Activated effector memory CD4-positive, alpha-beta T cell treated with Interleukin-2 at 50 U/mL for 16 hours (primary cell): ENCODE measurements around the gene TBC1D4.

ENCODE experiments used
- DNase-seq: peaks from one replicate; pipeline ENCODE4 v3.0.0-alpha.2; 2020

TBC1D4 gene, protein sequence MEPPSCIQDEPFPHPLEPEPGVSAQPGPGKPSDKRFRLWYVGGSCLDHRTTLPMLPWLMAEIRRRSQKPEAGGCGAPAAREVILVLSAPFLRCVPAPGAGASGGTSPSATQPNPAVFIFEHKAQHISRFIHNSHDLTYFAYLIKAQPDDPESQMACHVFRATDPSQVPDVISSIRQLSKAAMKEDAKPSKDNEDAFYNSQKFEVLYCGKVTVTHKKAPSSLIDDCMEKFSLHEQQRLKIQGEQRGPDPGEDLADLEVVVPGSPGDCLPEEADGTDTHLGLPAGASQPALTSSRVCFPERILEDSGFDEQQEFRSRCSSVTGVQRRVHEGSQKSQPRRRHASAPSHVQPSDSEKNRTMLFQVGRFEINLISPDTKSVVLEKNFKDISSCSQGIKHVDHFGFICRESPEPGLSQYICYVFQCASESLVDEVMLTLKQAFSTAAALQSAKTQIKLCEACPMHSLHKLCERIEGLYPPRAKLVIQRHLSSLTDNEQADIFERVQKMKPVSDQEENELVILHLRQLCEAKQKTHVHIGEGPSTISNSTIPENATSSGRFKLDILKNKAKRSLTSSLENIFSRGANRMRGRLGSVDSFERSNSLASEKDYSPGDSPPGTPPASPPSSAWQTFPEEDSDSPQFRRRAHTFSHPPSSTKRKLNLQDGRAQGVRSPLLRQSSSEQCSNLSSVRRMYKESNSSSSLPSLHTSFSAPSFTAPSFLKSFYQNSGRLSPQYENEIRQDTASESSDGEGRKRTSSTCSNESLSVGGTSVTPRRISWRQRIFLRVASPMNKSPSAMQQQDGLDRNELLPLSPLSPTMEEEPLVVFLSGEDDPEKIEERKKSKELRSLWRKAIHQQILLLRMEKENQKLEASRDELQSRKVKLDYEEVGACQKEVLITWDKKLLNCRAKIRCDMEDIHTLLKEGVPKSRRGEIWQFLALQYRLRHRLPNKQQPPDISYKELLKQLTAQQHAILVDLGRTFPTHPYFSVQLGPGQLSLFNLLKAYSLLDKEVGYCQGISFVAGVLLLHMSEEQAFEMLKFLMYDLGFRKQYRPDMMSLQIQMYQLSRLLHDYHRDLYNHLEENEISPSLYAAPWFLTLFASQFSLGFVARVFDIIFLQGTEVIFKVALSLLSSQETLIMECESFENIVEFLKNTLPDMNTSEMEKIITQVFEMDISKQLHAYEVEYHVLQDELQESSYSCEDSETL (N-terminal part only)

DNA sequence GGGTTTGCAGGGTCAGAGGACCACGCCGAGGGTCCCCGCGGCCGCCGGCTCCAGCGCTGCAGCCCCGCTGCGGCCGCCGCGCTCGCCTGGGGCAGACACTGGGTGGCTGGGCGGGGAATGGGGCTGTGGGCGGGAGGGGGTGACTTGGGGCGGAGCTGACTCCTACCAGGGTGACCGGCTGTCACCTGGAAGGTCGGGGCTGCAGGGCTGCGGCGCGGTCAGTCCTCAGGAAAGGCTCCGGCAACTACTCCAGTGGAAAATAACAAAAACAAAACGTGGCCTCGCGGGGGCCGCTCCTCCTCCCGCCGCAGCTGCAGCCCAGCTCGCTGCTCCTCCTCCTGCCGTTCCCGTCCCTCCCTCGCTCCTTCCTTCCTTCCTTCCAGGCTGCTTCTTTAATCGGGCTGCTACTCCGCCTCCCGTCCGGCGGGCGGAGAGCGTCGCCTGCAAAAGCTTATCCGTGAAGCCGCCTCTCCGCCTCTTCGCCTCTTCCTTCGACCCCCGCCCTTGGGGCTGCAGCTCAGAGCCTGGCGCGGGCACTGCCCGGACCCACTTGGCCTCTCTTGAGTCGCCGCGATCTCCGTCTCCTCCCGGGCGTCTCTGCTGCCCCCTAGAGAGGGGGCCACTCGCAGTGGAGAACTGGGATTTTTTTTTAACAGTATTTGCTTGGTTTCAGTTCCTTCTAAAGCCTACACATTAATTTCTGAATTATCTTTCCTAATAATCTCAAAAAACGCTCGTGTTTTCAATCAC lies at the start of gene TBC1D4:
TBC1D4 (minus strand) TSS at position 100 of the 750 bp plus-strand sequence. CDS start 402 bp downstream, outside the sequence.
- DNase-seq, result peak; percentile 22

DNA sequence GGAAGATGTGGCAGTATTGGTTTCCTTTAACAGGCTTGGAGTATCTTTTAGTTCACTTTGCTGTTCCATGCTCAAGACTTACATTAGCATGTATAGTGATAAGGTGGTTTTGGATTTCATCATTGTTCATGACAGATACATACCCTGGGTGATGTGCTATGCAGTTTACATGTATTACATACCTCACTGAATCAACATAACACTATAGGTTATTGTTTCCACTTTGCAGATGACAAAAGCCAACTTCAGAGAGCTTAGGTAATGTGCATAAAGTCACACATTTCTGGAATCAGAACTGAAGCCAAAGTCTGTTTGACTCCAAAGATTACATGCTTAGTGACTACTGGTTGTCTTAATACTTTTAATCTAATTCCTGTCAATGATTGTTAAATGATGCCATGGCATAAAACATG lies 48.6 kb upstream of the TBC1D4 start:
- DNase-seq, result no peak

DNA sequence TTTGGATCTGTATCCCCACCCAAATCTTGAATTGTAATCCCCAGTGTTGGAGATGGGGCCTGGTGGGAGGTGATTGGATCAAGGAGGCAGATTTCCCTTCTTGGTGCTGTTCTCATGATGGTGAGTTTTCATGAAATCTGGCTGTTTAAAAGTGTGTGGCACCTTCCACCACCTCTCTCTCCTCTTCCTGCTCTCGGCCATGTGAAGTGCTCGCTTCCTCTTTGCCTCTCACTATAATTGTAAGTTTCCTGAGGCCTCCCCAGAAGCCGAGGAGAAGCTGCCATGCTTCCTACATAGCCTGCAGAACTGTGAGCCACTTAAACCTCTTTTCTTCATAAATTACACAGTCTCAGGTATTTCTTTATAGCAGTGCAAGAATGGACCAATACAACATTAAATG lies 40.0 kb upstream of the TBC1D4 start:
- DNase-seq, result no peak

DNA sequence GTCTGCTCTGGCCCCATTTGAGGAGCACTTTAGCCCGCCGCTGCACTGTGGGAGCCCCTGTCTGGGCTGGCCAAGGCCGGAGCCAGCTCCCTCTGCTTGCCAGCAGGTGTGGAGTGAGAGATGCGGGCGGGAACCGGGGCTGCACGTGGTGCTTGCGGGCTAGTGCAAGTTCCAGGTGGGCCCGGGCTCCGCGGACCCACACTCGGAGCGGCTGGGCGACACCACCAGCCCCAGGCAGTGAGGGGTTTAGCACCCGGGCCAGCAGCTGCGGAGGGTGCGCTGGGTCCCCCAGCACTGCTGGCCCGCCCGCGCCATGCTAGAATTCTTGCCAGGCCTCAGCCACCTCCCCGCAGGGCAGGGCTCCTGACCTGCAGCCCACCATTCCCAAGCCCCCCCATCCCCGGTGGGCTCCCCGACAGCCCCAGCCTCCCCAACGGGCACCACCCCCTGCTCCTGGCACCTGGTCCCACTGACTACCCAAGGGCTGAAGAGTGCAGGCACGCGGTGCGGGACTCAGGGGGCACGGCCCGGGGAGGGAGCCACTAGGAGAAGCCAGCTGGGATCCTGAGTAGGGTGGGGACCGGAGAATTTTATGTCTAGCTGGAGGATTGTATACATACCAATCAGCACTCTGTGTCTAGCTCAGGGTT lies 36.6 kb upstream of the TBC1D4 start:
- DNase-seq, result no peak

DNA sequence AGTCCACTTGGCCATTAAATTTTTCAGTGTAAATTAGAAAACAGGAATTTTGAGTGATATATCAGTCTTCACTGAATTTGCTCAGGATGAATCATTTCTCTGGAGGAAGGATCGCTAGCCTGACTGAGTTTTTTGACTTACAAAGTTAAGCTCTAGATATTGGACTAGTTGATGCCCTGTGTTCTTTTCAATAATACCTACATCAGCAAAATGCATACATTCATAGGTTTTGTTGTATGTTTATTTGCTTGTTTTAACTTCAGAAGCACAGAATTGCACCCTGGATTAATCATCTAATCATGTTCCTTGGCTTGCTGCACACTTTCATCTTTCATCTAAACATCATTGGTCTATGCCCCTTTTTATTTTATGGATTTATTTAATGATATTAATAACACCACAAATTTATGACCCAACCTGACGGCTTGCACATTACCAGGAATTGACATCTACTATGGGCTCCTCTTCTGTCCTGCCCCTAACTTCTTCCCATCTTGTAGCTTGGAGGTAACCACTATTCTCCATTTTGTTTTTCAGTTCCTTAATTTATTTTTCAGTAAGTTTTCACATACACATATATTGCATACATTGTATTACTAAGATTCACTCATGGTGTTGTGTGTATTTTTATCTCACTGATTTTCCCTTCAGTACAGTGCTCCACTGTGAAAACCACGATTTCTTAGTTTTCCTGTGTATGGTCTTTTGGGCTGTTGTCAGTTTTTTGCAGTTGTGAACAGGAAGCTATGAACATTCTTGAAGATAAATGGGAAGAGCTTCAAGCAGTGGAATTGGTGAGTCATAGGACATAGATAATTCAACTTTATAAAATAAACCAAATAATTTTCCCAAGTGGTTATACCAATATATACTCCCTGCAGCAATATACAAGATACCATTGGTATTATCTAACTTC lies 32.4 kb upstream of the TBC1D4 start:
- no peak for DNase-seq

DNA sequence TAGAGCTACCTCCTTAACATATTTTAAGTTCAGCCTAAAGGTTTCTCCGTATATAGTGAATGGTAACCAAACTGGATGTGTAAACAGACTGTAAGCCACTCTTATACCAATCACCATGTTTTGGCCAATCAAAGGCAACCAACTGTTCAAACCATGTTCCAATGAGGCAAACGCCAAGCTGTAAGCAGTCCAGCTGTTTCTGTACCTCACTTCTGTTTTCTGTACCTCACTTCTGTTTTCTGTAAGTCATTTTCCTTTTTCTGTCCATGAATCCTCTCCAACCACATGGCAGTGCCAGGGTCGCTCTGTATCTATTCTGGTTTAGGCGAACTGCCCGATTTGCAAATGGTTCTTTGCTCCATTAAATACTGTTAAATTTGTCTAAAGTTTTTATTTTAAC lies 31.3 kb upstream of the TBC1D4 start:
- DNase-seq, result no peak

DNA sequence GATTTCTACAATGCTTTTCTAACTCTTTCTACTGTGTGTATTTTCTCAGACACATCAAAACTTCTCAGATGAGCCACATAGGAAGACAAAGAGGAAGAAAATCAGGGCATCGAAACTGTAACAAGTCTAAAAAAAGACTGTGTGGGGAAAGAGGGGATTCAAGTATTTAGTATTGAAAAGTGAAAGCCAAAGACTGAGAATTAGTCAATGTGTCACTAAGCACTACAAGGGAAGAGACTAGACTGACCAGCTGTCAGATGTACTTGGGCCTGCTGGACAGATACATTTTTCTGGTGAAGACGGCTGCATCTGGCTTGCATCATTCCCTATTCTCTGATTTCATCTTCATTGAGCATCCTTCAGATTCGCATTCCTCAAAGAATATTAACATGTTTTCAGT lies 30.3 kb upstream of the TBC1D4 start:
- no peak for DNase-seq

DNA sequence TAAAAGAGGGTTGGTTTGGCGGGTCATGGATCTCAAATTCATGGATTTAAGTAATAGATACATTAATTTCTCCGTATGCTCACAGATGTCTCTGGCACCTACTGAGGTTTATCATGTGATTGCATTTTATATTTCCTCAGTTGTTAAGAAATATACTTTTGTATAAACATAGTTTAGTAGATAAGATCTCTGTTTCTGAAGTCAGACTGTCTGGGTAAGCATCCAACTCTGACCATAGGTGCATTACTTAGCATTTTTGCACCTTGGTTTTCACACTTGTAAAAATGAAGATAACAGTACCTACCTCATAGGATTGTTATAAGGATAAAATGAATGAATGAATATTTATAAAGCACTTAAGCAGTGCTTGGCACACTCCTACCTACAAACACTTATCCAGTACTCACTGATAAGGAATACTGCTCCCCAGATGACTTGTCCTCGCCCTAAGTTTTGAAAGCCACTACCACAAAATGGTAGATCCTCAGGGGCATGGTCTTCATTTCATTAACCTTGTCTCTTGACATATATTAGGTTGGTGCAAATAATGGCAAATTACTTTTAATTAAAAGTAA lies 29.2 kb upstream of the TBC1D4 start:
- DNase-seq, result no peak

DNA sequence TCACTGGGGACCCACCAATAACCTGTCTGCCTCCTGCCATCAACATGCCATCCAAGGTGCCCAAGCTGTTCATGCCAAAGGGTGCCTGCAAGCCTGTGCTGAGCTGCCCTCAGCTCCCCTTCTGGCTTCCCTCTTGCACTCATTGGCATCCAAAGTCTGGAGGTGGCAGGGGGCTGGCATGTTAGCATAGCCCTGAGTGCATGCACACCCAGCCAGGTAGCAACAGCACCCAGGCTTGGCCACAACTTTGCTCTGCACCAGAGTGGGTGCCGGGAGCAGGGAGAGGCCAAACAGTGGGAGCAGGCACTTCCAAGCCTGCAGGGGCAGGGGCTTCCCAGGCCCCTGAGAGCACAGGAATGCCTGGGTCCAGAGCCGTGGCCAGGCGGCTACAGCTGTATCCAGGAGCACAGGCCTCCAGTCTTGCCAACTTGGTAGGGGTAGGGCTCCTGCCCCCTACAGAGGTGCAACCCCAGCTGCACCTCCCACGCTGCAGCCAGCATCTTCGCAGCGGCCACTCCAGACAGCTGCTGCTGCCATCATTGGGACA lies 26.1 kb upstream of the TBC1D4 start:
- no peak for DNase-seq

DNA sequence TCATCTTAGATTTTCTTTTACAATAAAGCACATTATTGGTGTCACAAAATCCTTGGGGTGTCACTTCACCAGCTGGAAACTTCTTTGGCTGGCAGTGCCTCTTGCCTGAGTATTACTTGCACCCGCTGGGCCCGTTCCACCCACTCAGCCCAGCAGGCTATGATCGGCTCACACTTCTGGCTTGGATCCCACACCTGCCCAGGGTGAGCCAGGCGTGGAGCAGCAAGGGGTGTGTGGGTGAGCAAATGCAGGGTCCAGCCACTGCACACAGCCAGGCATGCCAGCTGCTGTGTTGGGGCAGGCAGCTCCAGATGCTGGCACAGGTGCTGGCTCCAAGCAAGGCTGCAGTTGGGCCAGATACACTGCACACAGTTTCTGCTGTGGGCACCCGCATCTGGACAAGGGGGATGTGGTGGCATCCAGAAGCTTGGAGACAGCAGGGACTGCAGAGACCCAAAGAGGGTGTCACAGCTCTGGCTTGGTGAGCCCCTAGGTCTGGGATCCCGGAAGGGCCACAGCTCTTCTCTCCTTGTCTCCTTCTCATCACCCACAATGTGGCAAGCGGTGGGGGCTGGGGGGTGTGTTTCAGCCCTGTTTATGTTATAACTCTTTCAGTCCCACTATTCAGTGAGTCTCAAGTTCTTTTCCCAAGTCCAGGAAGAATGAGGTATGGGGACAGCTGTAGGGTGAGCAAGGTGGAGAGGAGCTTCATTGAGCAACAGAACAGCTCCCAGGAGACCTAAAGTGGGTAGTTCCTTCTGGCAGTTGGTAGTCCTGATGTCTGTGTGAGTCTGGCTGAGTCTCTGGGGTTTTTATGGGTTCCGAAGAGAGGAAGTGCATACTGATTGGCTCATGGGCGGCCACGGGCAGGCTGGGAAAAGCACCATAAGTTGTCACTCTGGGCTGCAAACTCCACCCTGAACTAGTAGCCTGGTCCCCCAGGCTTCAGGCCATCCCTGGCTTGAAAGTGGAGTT lies 25.3 kb upstream of the TBC1D4 start:
- no peak for DNase-seq

DNA sequence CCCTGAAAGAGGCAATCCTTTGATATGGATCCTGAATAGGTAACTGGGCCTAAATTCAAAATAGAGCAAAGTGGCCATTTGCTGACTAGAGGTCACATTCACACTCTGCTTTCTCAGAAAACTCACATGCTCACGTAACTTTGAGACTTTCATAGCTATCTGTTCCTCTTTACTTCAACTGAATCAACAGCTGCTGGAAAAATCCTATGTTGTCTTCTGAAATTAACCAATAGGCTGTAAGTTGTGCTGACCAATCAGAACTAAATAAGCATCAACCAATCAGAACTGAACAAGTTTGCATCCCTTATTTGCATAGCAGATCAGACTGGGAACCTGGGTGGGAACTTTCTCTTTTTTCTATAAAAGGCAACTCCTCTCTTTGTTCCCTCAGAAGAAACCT lies 24.0 kb upstream of the TBC1D4 start:
- DNase-seq, result no peak

DNA sequence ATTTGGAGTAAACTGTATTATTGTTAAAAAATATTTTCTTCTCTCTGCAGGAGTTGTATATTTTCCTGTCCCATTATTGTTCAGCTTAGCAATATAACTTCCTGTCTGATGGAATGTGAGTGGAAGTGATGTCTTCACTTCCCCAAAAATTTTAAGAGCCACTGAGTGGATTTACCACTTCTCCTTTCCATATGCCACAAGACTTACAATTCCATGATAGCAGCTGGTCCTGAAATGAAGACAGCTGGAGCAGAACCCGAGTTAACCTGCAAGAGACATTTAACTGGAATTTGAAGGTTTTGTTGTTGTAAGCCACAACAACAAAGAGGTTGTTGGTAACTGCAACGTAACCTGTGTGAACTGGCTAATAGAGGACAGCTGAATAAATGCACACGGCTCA lies 23.4 kb upstream of the TBC1D4 start:
- no peak for DNase-seq

DNA sequence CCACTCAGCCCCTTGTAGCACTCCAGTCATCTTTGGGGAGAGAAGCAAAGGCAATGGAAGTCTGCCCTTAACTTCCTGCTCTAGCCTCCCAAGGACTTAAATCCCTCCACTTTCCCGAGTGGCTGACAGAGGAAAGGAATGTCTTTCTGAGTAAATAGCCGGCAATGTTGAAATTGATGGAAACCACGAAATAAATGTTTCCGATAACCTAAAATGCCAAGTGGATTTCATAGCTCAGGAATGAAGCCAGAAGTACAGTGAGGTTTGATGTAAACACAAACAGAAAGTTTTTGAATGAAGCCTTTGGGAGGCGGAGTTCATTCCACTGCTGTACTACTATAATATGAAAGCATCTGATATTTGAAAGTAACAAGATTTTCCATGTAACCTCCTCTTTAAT lies 14.0 kb upstream of the TBC1D4 start:
- no peak for DNase-seq

DNA sequence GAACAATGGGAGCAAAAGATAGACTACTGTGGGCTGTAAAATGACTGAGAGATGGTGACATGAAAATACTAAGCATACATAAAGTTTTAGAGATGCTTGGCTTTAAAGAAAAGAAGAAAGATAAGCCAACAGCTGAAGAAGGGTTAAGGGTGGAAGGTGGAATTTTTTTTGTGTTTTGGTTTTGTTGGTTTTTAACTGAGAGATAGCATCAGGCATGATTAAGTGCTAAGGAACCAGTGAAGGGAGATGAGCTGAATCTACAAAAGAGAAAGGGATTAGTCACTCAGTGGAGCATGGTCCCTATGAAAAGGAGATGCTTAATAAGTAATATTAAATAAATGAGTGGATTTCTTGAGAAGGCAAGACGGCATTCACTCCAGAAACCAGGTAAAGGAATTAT lies 12.5 kb upstream of the TBC1D4 start:
- no peak for DNase-seq

DNA sequence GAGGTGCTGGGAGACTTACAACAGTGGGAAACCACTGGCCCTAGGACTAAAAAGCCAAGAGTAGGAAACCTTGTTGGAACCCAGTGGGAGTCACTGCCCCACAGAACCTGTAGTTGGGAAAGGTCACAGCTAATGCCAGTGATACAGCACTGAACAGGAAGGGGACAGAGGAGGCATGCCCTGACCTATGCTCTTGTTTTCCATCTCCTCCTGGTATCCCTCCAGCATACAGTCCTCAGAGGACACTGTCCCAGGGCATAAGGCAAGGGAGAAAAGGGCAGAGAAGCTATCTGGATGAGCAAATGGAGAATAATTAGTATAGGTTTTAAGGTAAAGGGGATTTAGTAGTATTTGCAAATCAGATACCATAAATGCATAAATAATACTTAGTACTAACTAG lies 11.2 kb upstream of the TBC1D4 start:
- DNase-seq, result no peak

DNA sequence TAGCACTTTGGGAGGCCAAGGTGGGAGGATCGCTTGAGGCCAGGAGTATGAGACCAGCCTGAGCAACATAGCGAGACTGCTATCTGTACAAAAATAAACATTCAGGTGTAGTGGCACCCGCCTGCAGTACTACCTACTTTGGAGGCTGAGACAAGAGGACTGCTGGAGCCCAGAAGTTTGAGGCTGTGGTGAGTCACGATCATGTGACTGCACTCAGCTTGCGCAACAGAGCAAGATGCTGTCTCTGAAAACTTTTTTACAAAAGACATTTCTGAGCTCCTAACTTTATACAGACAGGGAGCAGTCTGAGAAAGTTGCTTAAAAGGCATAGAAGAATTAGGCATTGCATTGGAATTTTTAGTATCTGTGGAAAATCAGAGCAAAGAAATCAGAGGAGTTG lies 10.4 kb upstream of the TBC1D4 start:
- no peak for DNase-seq

DNA sequence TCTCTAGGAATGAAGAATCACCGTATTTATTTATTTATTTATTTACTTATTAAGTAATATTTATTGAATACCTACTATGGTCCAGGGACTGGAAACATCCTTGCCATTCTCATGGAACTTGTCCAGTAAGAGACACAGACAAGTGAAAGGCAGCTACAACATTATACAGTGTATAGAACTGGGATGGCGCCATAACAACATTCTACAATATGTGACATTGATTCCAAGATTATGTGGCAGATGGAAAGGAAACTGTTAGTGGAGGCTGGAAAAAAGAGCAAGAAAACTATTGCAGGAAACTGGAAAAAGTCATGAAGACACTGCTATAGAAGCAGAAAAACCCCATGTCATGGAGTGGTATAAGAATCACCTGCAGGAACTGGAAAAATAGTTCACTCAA lies 9.4 kb upstream of the TBC1D4 start:
- DNase-seq, result no peak

DNA sequence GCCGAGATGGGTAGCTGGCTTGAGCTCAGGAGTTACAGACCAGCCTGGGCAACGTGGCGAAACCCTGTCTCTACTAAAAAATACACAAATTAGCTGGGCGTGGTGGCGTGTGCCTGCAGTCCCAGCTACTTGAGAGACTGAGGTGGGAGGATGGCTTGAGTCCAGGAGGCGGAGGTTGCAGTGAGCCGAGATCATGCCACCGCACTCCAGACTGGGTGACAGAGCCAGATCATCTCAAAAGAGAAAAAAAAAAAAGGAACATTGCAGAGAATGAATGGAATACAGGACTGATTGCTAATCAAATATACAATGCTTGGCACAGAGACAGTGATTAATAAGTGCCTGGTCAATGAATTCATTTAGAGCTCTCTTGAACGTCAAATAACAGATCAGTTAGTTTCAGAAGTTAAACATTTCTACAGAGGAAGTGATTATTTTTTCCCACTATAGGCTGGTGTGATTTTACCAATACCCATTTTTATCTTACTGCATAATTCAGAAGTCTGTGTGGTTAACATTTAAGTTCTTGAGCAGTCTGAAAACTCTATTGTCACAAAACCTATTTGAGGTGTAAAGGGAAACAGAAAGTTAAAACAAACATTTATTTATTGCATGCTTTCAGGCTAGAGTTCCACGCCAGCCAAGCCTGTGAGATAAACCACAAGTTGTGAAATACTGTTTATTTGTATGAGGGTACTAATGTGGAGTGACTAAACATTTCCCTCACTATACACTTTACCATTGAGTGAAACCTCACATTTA lies 7.7 kb upstream of the TBC1D4 start:
- DNase-seq, result no peak
